GM12878 (cell line): ENCODE data around the gene RAB31. TPM values are rescaled to one million over a fixed set of nuclear protein-coding genes. Genes with fewer than 3 reads are reported as not detected.

Experiments used
- ATAC-seq: fragments of 200-7000 bp; cut with Tn5 transposase; 3 replicates; pipeline ENCODE4 v1.9.1; 2020; ENCODE audit warnings: mild to moderate bottlenecking, moderate library complexity
- BruUV-seq: library from RNA; stranded (reverse); fragments of 400-500 nt; replicated peaks from 2 replicates; lab custom pipeline; 2021; lab: Mats Ljungman, UMichigan
- CTCF ChIA-PET: fragments of 300-600 bp; sonication (Branson Sonifier 250); formaldehyde crosslinking; extraction: SDS; loops from one replicate; lab custom pipeline; 2021; ENCODE audit warnings: inconsistent platforms; lab: Yijun Ruan, JAX
- POLR2A ChIA-PET: fragments of 350-600 bp; formaldehyde crosslinking; extraction: SDS; loops from one replicate; lab custom pipeline; 2021; ENCODE audit warnings: inconsistent platforms; lab: Charles Lee
- RAD21 ChIA-PET: fragments of 300-600 bp; sonication (Branson Sonifier 250); formaldehyde crosslinking; loops from one replicate; lab custom pipeline; 2023; ENCODE audit warnings: antibody characterized with exemption; ENCODE audit not compliant: unreplicated experiment; lab: Charles Lee
- SMC1A ChIA-PET: fragments of 300-600 bp; sonication (Branson Sonifier 250); formaldehyde crosslinking; loops from one replicate; lab custom pipeline; 2023; ENCODE audit not compliant: unreplicated experiment, uncharacterized antibody; lab: Charles Lee
- DNase-seq: peaks from one replicate; pipeline ENCODE4 v3.0.0-alpha.2; 2011; ENCODE audit warnings: low read depth, low spot score
- FAIRE-seq: peaks from 3 replicates; lab custom pipeline; 2011; peaks lifted over from hg19 to GRCh38; lab: Jason Lieb, UNC
- H2AFZ ChIP-seq: 2 replicates; pipeline ENCODE4 v1.6.0; 2011; ENCODE audit warnings: low read depth, low read length, control low read depth; ENCODE audit not compliant: control insufficient read depth
- H3K27ac ChIP-seq: 2 replicates; pipeline ENCODE4 v1.5.1; 2011; ENCODE audit warnings: control low read depth; ENCODE audit not compliant: control insufficient read depth, insufficient read depth
- H3K27me3 ChIP-seq, 2 experiments: replicated peaks in 1 of 2; 2 replicates each; pipeline versions ENCODE4 v1.6.0 to v1.6.1; 2011; ENCODE audit warnings: low read length in 1 of 2; ENCODE audit not compliant: control insufficient read depth in 2 of 2, insufficient read depth in 2 of 2
- H3K36me3 ChIP-seq, 2 experiments: 2 replicates each; pipeline ENCODE4 v1.5.1; 2011; ENCODE audit warnings: low read length in 1 of 2; ENCODE audit not compliant: control insufficient read depth in 2 of 2, insufficient read depth in 2 of 2
- H3K4me1 ChIP-seq: 2 replicates; pipeline ENCODE4 v1.6.1; 2011; ENCODE audit warnings: mild to moderate bottlenecking, low read length, moderate library complexity, mixed read lengths; ENCODE audit not compliant: control insufficient read depth, insufficient read depth
- H3K4me2 ChIP-seq: 2 replicates; pipeline ENCODE4 v1.6.0; 2011; ENCODE audit warnings: control low read depth; ENCODE audit not compliant: control insufficient read depth, insufficient read depth
- H3K4me3 ChIP-seq: fragments of 200-600 bp; sonication (generic); 2 replicates; pipeline ENCODE4 v1.5.1; 2016
- H3K79me2 ChIP-seq: 2 replicates; pipeline ENCODE4 v1.6.0; 2011; ENCODE audit warnings: low read length; ENCODE audit not compliant: control insufficient read depth, insufficient read depth
- H3K9ac ChIP-seq: 2 replicates; pipeline ENCODE4 v1.8.0; 2011; ENCODE audit warnings: low read length, control low read depth, mixed read lengths; ENCODE audit not compliant: control insufficient read depth, insufficient read depth
- H3K9me3 ChIP-seq: replicated peaks from 3 replicates; pipeline ENCODE4 v1.5.1; 2011; ENCODE audit warnings: mild to moderate bottlenecking, low read length; ENCODE audit not compliant: control insufficient read depth, insufficient read depth
- H4K20me1 ChIP-seq: 2 replicates; pipeline ENCODE4 v1.6.0; 2011; ENCODE audit not compliant: control insufficient read depth, insufficient read depth
- ASH2L ChIP-seq: fragments of 300-600, 200-600 bp; sonication (generic); IDR thresholded peaks from 2 replicates; pipeline ENCODE4 v1.6.1; 2017; ENCODE audit warnings: low read depth, mild to moderate bottlenecking, borderline replicate concordance
- CBX5 ChIP-seq: sonication (generic); IDR thresholded peaks from 2 replicates; pipeline ENCODE4 v1.6.1; 2016; ENCODE audit warnings: low read depth, moderate library complexity, mild to moderate bottlenecking, inconsistent platforms
- CTCF ChIP-seq, 3 experiments: IDR thresholded peaks in 2 of 3; conservative IDR thresholded peaks in 1 of 3; 2 replicates each; pipeline ENCODE4 v1.5.1; 2011; ENCODE audit warnings: low read depth in 3 of 3, low read length in 3 of 3, mild to moderate bottlenecking in 3 of 3, control low read depth in 2 of 3, moderate library complexity in 2 of 3, inconsistent platforms in 1 of 3, mixed read lengths in 1 of 3; ENCODE audit not compliant: control insufficient read depth in 2 of 3, insufficient read depth in 1 of 3; ENCODE audit errors: extremely low read depth in 1 of 3
- HDAC6 ChIP-seq: fragments of 200-600 bp; sonication (generic); IDR thresholded peaks from one replicate; pipeline ENCODE4 v1.8.0; 2017; ENCODE audit warnings: antibody characterized with exemption; ENCODE audit not compliant: unreplicated experiment
- IKZF1 ChIP-seq: fragments of 450-650 bp; conservative IDR thresholded peaks from 2 replicates; pipeline ENCODE4 v1.6.1; 2017; ENCODE audit warnings: antibody characterized with exemption, mild to moderate bottlenecking
- IRF3 ChIP-seq: fragments of 450-650 bp; IDR thresholded peaks from 2 replicates; pipeline ENCODE4 v1.6.1; 2014; ENCODE audit warnings: mild to moderate bottlenecking
- IRF4 ChIP-seq: IDR thresholded peaks from 2 replicates; pipeline ENCODE4 v1.6.1; 2011; ENCODE audit warnings: low read depth, low read length
- MYB ChIP-seq: fragments of 150-350 bp; IDR thresholded peaks from 2 replicates; pipeline ENCODE4 v1.6.1; 2014; ENCODE audit warnings: mild to moderate bottlenecking, low read depth, low read length, borderline replicate concordance
- PAX5 ChIP-seq: IDR thresholded peaks from 2 replicates; pipeline ENCODE4 v1.6.1; 2011; ENCODE audit warnings: low read depth, low read length, borderline replicate concordance
- PAX8 ChIP-seq: fragments of 450-650 bp; IDR thresholded peaks from 2 replicates; pipeline ENCODE4 v1.6.1; 2017; ENCODE audit warnings: mild to moderate bottlenecking, moderate library complexity
- PBX3 ChIP-seq: IDR thresholded peaks from 2 replicates; pipeline ENCODE4 v1.6.1; 2011; ENCODE audit warnings: mild to moderate bottlenecking, low read depth, low read length, moderate library complexity; ENCODE audit not compliant: insufficient replicate concordance
- RCOR1 ChIP-seq: conservative IDR thresholded peaks from 2 replicates; pipeline ENCODE4 v1.6.1; 2012; ENCODE audit warnings: low read depth, low read length, improper control_type of control experiment
- RELA ChIP-seq: fragments of 450-650 bp; IDR thresholded peaks from 2 replicates; pipeline ENCODE4 v1.8.0; 2014; ENCODE audit warnings: borderline replicate concordance; ENCODE audit not compliant: partially characterized antibody
- SIX5 ChIP-seq: IDR thresholded peaks from 2 replicates; pipeline ENCODE4 v1.6.1; 2011; ENCODE audit warnings: mild to moderate bottlenecking, low read depth, low read length, moderate library complexity; ENCODE audit not compliant: severe bottlenecking
- SKIL ChIP-seq: fragments of 450-650 bp; IDR thresholded peaks from 2 replicates; pipeline ENCODE4 v1.6.1; 2017; ENCODE audit warnings: mild to moderate bottlenecking, low read depth, inconsistent platforms; ENCODE audit not compliant: poor library complexity, severe bottlenecking
- STAT3 ChIP-seq: IDR thresholded peaks from 2 replicates; pipeline ENCODE4 v1.6.1; 2011; ENCODE audit warnings: low read depth, low read length, improper control_type of control experiment
- TCF7 ChIP-seq: IDR thresholded peaks from 2 replicates; pipeline ENCODE4 v1.6.1; 2014; ENCODE audit warnings: antibody characterized with exemption, borderline replicate concordance
- USF2 ChIP-seq: IDR thresholded peaks from 2 replicates; pipeline ENCODE4 v1.6.1; 2011; ENCODE audit warnings: low read depth, low read length, improper control_type of control experiment, borderline replicate concordance
- WGBS: methylation state at CpG from one replicate; pipeline ENCODE4 v1.1.6; 2016; ENCODE audit warnings: low lambda C conversion rate; ENCODE audit not compliant: insufficient replicate concordance, insufficient coverage; ENCODE audit errors: missing lambda C conversion rate; 5-methylcytosine and 5-hydroxymethylcytosine counted together
- in situ Hi-C: fragments of 300-500 bp; cut with MboI; formaldehyde crosslinking; loops from 9 replicates; pipeline ENCODE4 v1.14.3; 2018; ENCODE audit warnings: mixed read lengths
- intact Hi-C: fragments of 100-400 bp; cut with micrococcal nuclease; formaldehyde crosslinking; loops from one replicate; pipeline ENCODE4 v1.14.2; 2022; ENCODE audit not compliant: unreplicated experiment
- polyA plus RNA-seq, 11 experiments: library from polyadenylated mRNA; depleted of rRNA in 4 of 11; unstranded in 6 of 11; stranded (reverse) in 5 of 11; fragments of >200 nt; fragmentation: Nextera tagmentation in 4 of 11; fragmentation: Illumina TruSeq in 1 of 11; extraction: Ambion mirVana in 4 of 11; extraction: Trizol in 1 of 11; gene quantifications; 1 replicate in 1 of 11; 2 replicates in 10 of 11; pipeline versions ENCODE4 v1.2.1 to v1.2.3, GENCODE V29; 2011 to 2016; ENCODE audit warnings: inconsistent platforms in 2 of 11, missing spikeins in 2 of 11, low read depth in 1 of 11
- total RNA-seq, 4 experiments: library from RNA; depleted of rRNA in 3 of 4; stranded (reverse); fragments of >200 nt in 3 of 4; fragmentation: Illumina TruSeq in 1 of 4; extraction: Trizol in 1 of 4; gene quantifications; 2 replicates each; pipeline versions ENCODE4 v1.2.1 to v1.2.3, GENCODE V29; 2013 to 2021

The RAB31 gene
- total and polyA plus RNA-seq, 10 of the 15 experiments (the other 5 are each of a cell fraction or from before 2014, with no cell fraction given), result 0.80 to 23.3 (median 12.2) TPM

- Histone ChIP-seq H3K4me1 (no peaks in the 10 kb centered on the region), H3K27ac (no peak overlapping the region), H3K36me3 (no peaks in the 10 kb centered on the region), H3K27me3 (no peaks in the 10 kb centered on the region), H3K4me3 (no peak overlapping the region), H3K79me2 (no peaks in the 10 kb centered on the region), H3K9ac (no peak overlapping the region), H4K20me1 (no peaks in the 10 kb centered on the region), H3K9me3 (no peaks in the 10 kb centered on the region), H3K4me2 (no peak overlapping the region), H2AFZ (no peak overlapping the region)
- ChIA-PET SMC1A (interaction anchor here (0.8 kb wide), 1 partner anchor 15 kb away, joined by 3 read pairs; no protein-coding TSS in a partner anchor), RAD21 (no interaction called here), CTCF (no interaction called here), POLR2A (no interaction called here)
- in situ Hi-C loops (loop anchor here (5.0 kb wide), 1 partner anchor 48 kb away; no protein-coding TSS in a partner anchor), intact Hi-C loops (no loop called here)
- no TSS peak for BruUV-seq
- FAIRE-seq, result no peak
- no peak for DNase-seq
- 57% methylated on average over 5 of the region's 5 CpGs for WGBS
- no peak for ATAC-seq
- TF ChIP-seq CTCF (IDR thresholded peaks at IDR 0.05 in 2 of 3, conservative IDR thresholded peaks at IDR 0.05 in 1 of 3; ENCODE audit: control insufficient read depth in 2 of 3, extremely low read depth in 1 of 3, insufficient read depth in 1 of 3, low read depth in 3 of 3, low read length in 3 of 3), result no peak
- no peak for TF ChIP-seq RCOR1
- TF ChIP-seq STAT3, result no peak
- no peak for TF ChIP-seq IRF3
- no peak for TF ChIP-seq IKZF1
- no peak for TF ChIP-seq RELA
- TF ChIP-seq IRF4, result no peak
- TF ChIP-seq HDAC6, result no peak
- no peak for TF ChIP-seq TCF7
- TF ChIP-seq PAX8, result no peak
- no peak for TF ChIP-seq PAX5
- TF ChIP-seq CBX5, result no peak
- TF ChIP-seq MYB, result no peak
- no peak for TF ChIP-seq PBX3
- no peak for TF ChIP-seq SKIL
- no peak for TF ChIP-seq SIX5
- TF ChIP-seq USF2, result no peak
- no peak for TF ChIP-seq ASH2L
These were observed 182.1 kb downstream of the RAB31 start for GRCh38 chr18:9890196-9890595.
